ENCODE measurements around the gene HTR3E.

GRCh38 chr3:184154885-184155643, 58.2 kb downstream of the HTR3E start, which contains the start of gene DVL3:
- TF ChIP-seq, protein P1, sequence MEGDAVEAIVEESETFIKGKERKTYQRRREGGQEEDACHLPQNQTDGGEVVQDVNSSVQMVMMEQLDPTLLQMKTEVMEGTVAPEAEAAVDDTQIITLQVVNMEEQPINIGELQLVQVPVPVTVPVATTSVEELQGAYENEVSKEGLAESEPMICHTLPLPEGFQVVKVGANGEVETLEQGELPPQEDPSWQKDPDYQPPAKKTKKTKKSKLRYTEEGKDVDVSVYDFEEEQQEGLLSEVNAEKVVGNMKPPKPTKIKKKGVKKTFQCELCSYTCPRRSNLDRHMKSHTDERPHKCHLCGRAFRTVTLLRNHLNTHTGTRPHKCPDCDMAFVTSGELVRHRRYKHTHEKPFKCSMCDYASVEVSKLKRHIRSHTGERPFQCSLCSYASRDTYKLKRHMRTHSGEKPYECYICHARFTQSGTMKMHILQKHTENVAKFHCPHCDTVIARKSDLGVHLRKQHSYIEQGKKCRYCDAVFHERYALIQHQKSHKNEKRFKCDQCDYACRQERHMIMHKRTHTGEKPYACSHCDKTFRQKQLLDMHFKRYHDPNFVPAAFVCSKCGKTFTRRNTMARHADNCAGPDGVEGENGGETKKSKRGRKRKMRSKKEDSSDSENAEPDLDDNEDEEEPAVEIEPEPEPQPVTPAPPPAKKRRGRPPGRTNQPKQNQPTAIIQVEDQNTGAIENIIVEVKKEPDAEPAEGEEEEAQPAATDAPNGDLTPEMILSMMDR (IDR thresholded peaks at IDR 0.05; ENCODE audit: low read length) = no peak
- TF ChIP-seq EZH2 (optimal IDR thresholded peaks at IDR 0.05; ENCODE audit: low read depth, low read length) = no peak
- TF ChIP-seq EZH2phosphoT487 (IDR thresholded peaks at IDR 0.05; ENCODE audit: low read length) = no peak
